HG03558 (cell line): ENCODE measurements around the gene SCN4B.

ENCODE experiments used
- ATAC-seq: cut with Tn5 transposase; IDR thresholded peaks from one replicate; pipeline ENCODE4 v1.9.1; 2021; ENCODE audit warnings: moderate number of reproducible peaks; ENCODE audit not compliant: unreplicated experiment; ENCODE audit errors: extremely low read depth

The SCN4B gene

DNA sequence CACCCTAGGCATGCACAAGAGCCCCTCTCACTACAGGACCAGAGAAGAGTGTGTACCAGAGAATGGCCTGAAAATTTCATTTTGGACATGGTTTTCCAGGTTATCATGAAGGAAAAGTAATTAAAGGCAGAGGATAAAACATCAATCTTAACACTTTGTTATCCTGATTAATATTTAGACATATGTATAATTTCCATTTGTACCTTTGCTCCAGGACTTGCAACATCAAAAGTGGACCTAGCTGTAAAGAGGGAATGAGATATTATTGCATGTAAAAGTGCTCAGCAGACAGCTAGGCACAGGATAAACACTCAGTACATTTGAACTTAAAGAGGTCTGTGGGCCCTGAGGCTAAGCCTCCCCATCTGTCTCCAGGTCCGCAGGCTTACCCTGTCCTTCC is 2.0 kb upstream of the SCN4B start:
- ATAC-seq, result no peak

DNA sequence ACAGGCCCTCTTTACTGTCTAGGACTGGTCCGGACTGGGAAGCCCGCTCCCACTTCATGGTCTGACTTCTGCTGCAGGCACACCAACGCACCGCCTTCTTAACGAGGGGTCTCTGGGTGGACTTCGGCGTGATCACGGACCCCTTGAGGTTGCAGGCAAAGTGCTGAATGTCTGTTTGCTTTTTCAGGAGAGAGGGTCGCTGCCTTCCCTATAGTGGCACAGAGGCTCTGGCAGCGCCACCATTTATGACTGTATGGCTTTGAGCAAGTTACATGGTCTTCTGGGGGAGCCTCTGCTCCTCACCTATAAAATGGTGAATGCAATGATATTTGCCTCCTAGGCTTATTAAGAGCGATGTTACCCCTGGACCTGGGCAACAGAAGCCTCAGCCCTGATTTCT is 1.4 kb upstream of the SCN4B start:
- ATAC-seq, result no peak

DNA sequence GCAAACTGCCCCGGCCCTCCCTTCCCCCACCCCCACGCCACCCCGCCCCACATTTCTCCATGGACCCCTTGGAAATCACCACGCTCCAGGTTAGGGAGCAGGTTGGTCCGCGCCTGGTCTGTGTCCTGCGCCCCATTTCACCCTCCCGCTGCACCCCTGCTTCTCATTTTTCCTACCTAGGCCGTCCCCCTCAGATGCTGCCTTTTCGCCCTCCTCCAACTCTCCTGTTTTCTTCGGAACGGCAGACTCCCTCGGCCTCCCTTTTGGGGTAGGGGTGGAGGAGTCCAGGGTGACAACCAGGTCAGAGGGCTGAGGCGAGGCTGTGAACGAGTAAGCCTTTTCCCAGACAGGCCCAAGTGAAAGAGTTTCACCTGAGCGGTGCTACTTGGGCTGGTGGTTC is 893 bp upstream of the SCN4B start:
- no peak for ATAC-seq

DNA sequence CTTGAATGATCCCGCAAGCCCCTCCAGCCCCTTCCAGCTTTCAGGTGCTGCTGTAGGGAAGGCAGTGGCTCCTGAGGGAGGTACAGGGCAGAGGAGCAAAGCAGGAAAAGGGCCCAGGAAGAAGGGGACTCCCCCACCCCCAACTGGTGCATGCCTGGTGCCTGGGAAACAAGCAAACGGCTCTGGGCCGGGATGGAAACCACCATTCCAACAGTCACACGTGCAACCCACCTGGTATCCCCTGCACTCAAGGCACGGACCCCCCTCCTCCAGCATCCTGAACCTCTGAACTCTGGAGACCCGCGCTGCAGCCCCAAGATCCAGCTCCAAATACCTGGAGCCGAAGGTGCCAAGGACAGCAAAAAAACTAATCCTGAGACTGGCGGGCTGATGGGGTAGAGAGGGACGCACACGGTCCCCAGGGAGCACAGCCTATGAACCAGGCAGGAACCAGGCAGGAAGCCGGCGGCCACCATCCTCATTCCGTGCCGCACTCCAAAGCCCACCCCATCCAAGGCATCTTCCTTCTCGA is 537 bp downstream of the SCN4B start:
- no peak for ATAC-seq

DNA sequence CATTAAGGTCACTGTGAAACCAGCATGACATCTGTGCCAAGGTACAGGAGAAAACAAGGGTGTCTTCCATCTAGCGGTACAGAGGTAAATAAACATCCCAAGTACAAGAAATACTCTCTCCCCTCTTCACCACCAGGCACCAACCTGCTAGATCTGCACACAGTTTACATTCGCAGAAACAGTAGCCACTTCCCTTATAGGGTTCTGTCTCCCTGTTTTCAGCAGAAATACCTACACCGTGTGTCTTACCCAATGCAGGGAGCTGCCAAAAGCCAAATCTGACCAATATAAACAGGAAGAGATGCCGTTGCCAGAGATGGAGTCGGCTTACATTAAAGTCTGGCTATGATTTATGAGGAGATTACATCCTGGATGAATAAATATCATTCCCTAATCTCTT is 1.2 kb downstream of the SCN4B start:
- no peak for ATAC-seq

DNA sequence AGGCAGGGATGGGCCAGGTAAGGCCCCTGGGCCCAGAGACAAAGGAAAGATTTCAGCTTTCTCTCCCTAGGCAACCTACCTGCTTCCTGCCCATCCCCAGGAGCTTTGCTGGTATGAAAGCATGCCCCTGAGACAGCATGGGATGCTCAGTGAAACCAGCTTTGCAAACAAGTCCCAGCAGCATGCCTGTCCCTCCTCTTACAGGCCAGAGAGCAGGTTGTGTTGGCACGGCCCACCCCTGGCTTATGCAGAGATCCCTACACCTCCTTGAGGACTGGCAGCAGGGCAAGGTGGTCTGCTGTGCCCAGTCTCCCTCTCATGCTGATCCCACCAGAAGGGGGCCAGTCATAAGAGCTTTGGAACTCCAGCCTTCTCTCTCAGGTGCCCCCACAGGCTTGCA is 3.1 kb downstream of the SCN4B start:
- ATAC-seq, result no peak

DNA sequence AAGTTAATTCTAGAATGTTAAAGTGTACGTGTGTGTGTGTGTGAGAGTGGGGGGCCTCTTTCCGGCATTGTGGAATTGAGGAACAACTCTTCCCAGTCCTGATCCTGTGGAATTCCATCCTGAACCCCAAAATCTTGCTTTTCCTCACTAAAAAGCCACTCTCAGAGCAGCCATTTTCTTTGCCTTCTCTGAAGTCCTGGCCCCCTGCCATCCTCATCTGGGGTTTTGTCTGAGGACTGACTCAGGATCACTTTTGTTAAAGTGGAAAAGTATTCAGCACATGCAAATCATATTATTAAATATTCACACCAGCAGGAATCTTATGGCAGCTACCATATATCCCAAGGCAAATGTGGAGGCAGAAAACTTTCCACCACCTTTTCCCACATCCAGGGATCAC is 3.8 kb downstream of the SCN4B start:
- ATAC-seq, result no peak

DNA sequence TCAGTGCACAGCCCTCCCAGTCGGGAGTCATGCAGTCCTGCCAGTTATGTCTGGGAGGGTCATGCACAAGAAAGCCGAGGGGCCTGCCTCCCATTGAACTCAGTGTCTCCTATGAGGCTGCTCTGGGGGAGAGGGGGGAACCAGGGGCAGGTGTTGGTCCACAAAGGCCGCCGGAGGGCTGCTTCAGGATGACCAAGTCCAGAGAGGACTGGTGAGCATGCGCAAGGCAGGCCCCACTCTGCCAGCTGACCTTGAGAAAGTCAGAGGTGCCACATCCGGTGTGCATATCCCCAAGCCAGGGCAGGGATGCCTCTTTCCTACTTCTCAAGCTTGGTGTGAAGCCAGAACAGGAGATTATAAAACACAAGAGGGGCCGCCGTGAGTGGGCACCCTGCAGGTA is 4.4 kb downstream of the SCN4B start:
- ATAC-seq, result no peak

DNA sequence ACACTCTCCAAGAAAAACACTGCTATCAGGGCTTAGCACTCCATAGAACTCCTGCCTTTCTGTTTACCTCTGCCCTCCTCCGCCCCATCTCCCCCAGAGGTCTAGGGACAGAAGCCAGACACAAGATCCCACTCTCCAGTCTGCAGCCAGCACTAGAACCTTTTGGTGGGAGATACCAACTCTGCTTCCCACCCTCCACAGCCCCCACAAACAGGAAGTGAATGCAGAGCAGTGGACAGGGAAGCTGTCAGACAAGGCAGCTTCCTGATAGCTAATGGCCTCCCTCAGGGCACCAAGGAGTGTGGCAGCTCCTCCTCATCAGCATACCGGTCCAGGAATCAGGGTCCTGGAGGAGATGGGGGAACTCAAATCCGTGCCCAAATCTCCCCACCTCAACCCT is 5.1 kb downstream of the SCN4B start:
- ATAC-seq, result no peak

DNA sequence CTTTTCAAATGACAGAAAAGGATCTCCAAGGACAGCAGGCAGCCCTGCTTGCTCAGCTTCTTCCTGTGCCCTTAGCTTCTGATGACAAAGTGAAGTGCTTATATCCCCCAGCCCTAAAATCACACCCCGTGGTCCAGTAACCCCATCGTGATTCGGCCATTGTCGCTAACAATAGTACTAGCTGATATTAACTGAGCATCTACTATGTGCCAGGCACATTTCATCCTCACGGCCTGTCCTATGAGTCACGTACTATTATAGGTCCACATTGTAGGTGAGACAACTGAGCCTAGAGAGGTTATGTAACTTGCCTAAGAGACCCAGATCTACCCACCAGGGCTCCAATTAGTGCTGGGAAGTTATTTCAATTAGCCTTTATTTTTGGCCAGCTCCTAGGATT is 6.1 kb downstream of the SCN4B start:
- ATAC-seq, result no peak

DNA sequence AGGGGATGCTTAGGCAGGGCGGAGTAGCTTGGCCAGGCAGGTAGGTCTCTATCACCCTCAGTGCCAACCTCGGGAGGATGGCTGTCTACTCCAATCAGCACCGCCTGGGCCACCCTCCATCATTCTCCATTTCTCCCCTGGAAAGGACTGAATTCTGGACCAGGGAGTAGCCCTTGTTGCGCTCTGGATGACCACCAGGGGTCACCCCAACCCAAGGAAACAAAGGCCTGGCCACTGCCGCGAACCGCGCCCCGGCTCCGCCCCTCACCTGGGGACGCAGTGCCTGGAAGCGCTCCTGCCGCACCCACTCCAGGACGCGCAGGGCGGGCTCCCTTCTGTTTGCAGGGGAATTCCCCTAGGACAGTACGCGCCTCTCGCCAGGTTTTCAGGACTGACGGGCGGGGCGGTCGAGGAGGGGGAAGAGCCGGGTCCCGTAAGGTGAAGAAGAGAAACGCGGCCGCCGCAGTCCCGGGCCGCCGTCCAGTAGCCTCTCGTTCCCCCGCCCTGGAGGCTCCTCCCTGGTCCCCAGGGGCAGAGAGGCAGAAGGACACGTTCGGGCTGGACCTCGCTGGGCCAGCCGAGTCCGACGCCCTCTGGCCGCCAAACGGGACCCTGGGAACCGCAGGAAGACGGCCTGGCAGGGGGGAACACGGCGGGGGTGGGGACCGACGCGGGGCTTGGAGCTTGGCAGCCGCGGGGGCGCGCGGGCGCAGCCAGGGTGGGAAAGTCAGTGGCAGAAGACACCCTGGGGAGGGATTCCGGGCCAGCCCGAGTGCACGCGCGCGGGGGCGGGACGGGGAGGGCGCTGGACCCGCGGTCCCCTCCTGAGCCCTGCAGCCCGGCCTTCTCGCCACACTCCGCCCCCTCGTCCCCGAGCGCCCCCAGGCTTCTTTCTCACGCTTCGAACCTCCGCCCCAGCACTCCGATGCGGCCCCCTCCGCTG is 7.1 kb downstream of the SCN4B start:
- ATAC-seq, result no peak

DNA sequence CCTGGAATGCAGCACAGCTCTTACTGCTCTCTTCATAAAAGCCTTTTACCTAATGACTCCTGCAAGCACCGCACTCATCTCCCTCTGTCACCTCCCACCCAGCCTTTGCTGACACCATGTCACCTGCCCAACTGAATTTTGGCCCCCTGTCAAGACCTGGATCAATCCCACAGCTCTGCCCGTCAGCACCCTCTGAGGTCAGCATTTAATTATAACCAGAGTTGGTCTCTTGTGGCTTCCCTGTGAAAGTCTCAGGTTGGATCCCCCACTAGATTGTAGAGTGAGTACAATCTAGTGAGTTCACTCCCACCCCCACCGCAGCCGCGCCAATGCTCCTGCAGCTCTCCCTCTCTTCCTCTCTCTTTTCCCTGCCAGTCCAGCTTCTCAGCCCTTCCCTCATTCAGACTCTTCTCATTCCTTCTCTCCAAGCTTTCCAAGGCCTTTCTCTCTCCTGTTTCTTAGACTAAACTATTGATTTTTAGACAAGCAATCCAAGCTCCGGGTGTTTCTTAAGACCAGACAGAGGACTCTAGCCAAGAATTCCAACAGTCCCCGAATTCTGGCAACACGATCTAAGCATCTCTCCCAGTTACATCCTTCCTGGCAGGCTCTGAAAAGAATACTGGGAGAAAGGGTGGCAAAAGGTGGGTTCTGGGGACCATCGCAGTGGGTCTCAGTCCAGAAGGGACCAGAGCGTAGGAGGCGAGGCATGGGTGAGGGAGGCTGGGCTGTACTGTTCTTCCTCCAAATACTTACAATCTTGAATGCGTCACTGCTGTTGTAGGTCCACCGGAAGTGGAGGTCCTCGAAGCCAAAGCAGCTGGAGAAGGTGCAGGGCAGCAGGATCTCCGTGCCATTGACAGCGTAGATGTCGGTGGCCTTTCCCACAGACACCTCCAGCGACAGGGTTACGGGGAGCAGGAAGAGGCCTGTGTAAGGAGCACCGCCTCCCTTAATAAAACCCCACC is 8.0 kb downstream of the SCN4B start:
- ATAC-seq, result no peak

DNA sequence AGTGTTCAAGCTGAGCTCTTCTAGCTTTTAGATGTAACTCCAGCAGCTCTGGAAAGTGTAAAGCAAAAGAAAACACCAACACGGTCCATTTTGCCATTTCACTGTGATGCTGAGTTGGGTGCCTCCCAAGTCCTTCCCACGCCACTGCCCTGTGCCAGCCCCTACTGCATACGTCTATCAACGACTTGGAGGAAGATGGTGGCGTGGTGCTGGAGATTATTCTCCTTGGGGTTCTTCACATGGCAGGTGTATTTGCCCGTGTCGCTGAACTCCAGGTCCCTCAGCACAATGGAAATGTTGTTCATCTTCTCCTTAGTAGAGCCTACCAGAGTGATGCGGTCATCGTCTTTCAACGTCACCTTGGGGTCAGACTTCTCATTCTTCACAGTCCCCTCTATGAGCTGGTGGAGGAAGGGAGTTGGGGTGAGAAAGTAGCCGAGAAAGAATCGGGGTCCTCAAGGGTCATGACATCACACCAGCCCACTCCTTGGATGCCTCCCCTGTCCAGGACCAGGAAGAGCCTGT is 8.9 kb downstream of the SCN4B start:
- no peak for ATAC-seq

DNA sequence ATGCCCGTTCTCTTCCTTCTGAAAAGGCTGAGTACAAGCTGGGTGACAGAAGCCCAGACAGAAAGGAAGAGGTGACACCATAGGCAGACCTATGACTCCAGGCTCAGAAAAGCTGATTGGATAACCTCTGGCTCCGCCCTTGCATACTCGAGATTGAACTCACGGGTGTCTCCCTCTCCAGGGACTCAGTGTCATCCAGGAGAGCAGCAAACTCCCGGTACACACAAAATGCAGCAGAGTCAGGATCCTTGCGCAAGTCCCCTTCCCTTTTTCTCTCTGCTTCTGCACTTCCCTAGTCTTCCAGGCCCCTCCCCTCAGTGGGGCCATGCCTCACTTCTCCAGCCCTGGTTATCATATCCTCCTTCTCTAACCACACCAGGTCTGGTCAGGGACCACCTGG is 9.8 kb downstream of the SCN4B start:
- ATAC-seq, result no peak

DNA sequence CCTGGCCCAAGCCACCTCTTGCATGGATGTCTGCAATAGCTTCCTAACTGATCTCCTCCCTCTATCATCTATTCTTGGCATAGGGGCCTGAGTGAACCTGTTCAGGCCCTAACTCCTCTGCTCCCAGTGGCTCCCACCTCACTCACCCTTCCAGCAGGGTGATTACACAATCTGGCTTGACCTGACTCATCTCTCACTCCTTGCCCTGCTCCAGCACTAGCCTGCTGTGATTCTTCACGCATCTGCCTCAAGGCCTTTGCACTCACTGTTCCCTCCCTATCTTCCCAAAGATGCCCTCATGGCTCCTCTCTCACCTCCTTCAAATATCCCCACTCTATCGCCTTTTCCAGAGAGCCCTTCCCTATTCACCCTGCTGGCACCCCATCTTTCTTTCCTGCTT is 10.5 kb downstream of the SCN4B start:
- no peak for ATAC-seq

DNA sequence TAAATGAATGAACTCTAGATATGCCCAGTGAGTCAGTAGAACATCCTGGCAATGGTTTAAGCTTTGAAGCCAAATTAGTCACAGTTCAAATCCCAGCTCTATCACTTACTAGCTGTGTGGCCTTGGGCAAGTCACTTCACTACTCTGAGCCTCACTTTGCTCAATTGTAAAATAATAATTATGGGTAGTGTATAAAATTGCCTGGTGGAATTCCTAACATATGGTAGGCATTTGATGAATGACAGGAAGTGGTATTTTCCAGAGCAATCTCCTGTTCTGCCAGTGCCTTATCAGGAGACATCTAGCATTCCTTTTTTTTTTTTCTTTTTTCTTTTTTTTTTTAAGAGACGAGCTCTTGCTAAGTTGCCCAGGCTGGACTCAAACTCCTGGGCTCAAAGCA is 13.0 kb downstream of the SCN4B start:
- ATAC-seq, result no peak

DNA sequence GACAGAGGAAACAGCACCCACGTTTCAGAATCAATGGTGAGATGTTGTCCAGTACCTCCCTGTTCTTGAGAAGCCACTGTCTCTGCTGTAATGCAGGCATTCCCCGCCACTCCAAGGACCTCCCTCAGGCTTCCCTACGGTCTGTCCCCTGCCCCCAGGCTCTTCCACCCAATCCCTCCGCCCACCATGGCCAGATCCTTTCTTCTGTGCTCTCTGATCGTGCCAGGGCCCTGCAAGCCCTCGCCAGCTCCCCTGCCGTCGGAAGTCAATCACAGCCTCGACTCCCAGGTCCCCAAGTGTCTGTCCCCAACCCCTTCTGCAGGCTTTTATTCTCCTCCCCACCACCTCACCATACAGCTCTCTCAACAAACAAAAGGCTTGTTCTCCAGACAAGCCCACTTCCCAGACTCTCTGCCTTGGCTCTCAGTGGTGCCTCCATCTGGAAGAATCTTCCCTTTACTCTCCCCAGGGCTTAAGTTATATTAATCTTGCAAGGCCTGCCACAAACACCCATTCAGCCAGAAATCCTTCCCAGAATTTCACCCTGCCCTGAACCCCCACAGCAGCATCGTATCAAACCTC is 13.7 kb downstream of the SCN4B start:
- ATAC-seq, result no peak

DNA sequence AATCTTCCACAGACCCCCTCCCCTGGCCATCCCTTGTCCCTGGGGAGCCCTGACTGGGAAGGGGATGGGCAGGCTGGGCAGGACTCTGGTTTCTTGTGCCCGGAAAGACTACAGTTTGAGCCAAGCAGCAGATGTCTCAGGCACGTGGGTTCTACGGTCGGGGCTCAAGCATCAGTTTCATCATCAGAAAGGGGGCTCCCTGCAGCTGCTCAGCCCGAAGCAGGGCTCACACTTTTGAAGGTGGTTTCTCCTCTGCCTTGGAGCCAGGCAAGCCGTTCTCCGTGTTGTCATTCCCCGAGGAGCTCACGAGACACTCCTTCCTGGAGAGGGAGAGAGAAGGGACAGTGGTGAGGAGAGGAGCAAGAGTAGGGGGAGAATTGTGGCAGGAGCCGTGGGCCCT is 15.8 kb downstream of the SCN4B start:
- ATAC-seq, result no peak

DNA sequence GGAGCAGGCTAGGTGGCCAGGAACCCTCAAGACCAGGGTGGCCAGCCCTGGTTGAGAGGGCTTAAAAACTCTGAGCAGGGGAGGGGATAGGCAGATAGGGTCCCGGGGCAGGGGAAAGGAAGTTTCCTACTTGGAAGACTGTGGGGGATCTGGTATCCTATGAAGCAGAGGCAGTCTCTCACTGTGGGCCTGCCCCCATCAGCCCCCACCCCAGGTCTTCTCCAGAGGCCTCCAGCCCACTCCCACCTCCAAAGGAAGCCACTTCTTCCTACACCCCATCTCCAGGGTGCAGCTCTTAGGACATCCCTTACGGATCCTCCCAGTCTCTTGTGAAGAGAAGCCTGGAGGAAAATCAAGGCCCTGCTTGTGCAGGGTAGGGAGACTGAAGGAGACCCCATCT is 16.3 kb downstream of the SCN4B start:
- ATAC-seq, result no peak

DNA sequence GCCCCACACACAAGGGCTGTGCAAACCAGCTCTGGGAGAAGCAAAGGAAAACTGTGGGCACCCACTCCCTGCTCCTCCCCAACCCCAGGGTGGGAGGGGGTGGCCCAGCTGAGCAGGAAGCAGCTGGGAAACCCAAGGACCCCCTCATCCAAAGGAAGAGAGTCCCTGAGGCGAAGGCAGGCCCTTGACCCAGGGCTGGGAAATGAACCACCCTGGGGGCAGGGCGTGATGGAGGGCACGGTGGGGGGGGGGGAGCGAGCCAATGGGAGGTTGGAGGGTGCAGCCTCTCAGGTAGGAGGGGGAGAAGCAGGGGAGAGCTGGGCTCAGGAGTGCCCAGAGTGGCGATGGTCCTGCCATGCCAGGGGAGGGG is 16.8 kb downstream of the SCN4B start:
- no peak for ATAC-seq
